Measurements from ENCODE around the gene CENPM.
A peak's percentile ranks its signal among the peaks of the same experiment; 100 is the strongest.

The CENPM gene

GRCh38 chr22:41978732-41979131 is 31.8 kb upstream of the CENPM start:
- no peak overlapping the region for H2AFZ ChIP-seq (ENCODE audit: low read depth, low read length)
- no peak overlapping the region for H3K9ac ChIP-seq (ENCODE audit: low read depth, low read length)
- TF ChIP-seq EZH2 (IDR thresholded peaks at IDR 0.05; ENCODE audit: borderline replicate concordance, low read depth, low read length, severe bottlenecking) = no peak
- TF ChIP-seq, protein P1, sequence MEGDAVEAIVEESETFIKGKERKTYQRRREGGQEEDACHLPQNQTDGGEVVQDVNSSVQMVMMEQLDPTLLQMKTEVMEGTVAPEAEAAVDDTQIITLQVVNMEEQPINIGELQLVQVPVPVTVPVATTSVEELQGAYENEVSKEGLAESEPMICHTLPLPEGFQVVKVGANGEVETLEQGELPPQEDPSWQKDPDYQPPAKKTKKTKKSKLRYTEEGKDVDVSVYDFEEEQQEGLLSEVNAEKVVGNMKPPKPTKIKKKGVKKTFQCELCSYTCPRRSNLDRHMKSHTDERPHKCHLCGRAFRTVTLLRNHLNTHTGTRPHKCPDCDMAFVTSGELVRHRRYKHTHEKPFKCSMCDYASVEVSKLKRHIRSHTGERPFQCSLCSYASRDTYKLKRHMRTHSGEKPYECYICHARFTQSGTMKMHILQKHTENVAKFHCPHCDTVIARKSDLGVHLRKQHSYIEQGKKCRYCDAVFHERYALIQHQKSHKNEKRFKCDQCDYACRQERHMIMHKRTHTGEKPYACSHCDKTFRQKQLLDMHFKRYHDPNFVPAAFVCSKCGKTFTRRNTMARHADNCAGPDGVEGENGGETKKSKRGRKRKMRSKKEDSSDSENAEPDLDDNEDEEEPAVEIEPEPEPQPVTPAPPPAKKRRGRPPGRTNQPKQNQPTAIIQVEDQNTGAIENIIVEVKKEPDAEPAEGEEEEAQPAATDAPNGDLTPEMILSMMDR (IDR thresholded peaks at IDR 0.05; ENCODE audit: borderline replicate concordance, extremely low read depth, low read length, poor library complexity, severe bottlenecking) = no peak
- H3K4me1 ChIP-seq (ENCODE audit: insufficient read depth, low read length) = peaks cover 13% of the 10 kb centered on the region
- H3K4me2 ChIP-seq (ENCODE audit: insufficient read depth, low read length) = no peak overlapping the region
- H3K9me3 ChIP-seq (ENCODE audit: insufficient read depth, low read length, severe bottlenecking) = no peaks in the 10 kb centered on the region
- no peak for ATAC-seq (ENCODE audit: insufficient read depth, low read depth)
- no peak for DNase-seq
- peaks cover 43% of the 10 kb centered on the region for H3K27me3 ChIP-seq (ENCODE audit: insufficient read depth, low read length, poor library complexity)
- peaks cover 16% of the 10 kb centered on the region for H4K20me1 ChIP-seq (ENCODE audit: insufficient read depth, low read length)
- no peak overlapping the region for H3K4me3 ChIP-seq (ENCODE audit: low read depth in 1 of 2, low read length in 2 of 2)
- H3K36me3 ChIP-seq (ENCODE audit: insufficient read depth, low read length) = no peaks in the 10 kb centered on the region
- no peak overlapping the region for H3K27ac ChIP-seq (ENCODE audit: low read length)
- H3K79me2 ChIP-seq (ENCODE audit: insufficient read depth, low read length) = no peaks in the 10 kb centered on the region

GRCh38 chr22:41976961-41977566 is 30.1 kb upstream of the CENPM start:
- H3K27ac ChIP-seq (ENCODE audit: low read length) = no peak overlapping the region
- no peaks in the 10 kb centered on the region for H3K79me2 ChIP-seq (ENCODE audit: insufficient read depth, low read length)
- H3K9me3 ChIP-seq (ENCODE audit: insufficient read depth, low read length, severe bottlenecking) = no peaks in the 10 kb centered on the region
- peak overlapping the region; percentile 31 for H3K9ac ChIP-seq (ENCODE audit: low read depth, low read length)
- DNase-seq (peak; percentile 24), ATAC-seq (ENCODE audit: insufficient read depth, low read depth) (peak; percentile 46; the same call in 2 of the 3 replicates)
- peaks cover 13% of the 10 kb centered on the region for H3K4me1 ChIP-seq (ENCODE audit: insufficient read depth, low read length)
- H2AFZ ChIP-seq (ENCODE audit: low read depth, low read length) = peak overlapping the region; percentile 5; the same call in 1 of the 2 replicates
- H3K4me3 ChIP-seq (ENCODE audit: low read depth in 1 of 2, low read length in 2 of 2) = peak overlapping the region in 1 of 2 experiments; percentile 47; a peak in 2 of 4 replicates
- H4K20me1 ChIP-seq (ENCODE audit: insufficient read depth, low read length) = peaks cover 16% of the 10 kb centered on the region
- H3K36me3 ChIP-seq (ENCODE audit: insufficient read depth, low read length) = no peaks in the 10 kb centered on the region
- H3K4me2 ChIP-seq (ENCODE audit: insufficient read depth, low read length) = peak overlapping the region; percentile 65
- TF ChIP-seq EZH2 (IDR thresholded peaks at IDR 0.05; ENCODE audit: borderline replicate concordance, low read depth, low read length, severe bottlenecking) = peak; percentile 77
- TF ChIP-seq, protein P1 (IDR thresholded peaks at IDR 0.05; ENCODE audit: borderline replicate concordance, extremely low read depth, low read length, poor library complexity, severe bottlenecking) = no peak
- peaks cover 39% of the 10 kb centered on the region for H3K27me3 ChIP-seq (ENCODE audit: insufficient read depth, low read length, poor library complexity)

DNA sequence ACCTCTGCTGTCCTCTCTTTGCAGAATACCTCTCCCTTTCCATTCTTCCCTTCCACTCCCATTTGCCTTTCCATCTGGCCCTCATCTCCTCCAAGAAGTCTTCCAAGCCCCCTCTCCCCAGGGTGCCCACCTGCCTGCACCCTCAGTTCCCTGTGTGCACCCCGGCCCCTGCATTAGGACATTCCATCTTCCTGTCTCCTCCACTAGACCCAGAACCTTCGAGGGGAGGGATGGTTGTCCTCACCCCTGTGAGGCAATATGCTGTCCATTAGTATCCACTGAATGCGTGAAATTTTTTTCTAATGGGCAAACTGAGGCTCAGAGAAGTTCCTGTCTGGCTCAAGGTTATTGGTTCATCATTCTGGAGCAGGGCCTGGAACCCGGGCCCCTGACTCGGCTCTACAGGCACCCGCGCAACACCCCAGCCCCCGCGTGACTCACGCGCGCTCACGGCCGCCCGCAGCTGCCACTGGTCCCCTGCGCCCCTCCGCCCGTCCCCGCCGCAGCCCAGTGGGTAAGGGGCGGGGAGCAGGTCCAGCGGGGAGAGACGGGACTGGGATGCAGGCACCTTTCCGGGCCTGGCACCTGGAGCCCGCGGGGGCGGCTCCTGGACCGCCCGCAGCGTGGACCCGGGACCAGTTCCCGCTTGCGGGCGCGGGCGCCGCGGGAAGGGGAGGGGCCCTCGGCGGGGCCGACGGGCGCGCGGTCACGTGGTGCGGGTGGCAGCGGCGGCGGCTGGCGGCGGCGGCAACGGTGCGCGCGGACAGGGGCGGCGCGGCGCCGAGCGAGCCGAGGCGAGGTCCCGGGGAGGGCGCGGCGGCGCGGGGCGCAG is 29.3 kb upstream of the CENPM start:
- H3K36me3 ChIP-seq (ENCODE audit: insufficient read depth, low read length) = no peaks in the 10 kb centered on the region
- H3K9me3 ChIP-seq (ENCODE audit: insufficient read depth, low read length, severe bottlenecking) = no peaks in the 10 kb centered on the region
- H4K20me1 ChIP-seq (ENCODE audit: insufficient read depth, low read length) = peaks cover 20% of the 10 kb centered on the region
- H2AFZ ChIP-seq (ENCODE audit: low read depth, low read length) = peak overlapping the region; percentile 57
- peak overlapping the region; percentile 65 for H3K4me2 ChIP-seq (ENCODE audit: insufficient read depth, low read length)
- TF ChIP-seq, protein P1 (IDR thresholded peaks at IDR 0.05; ENCODE audit: borderline replicate concordance, extremely low read depth, low read length, poor library complexity, severe bottlenecking) = no peak
- peak; percentile 90 for TF ChIP-seq EZH2 (IDR thresholded peaks at IDR 0.05; ENCODE audit: borderline replicate concordance, low read depth, low read length, severe bottlenecking)
- no peaks in the 10 kb centered on the region for H3K79me2 ChIP-seq (ENCODE audit: insufficient read depth, low read length)
- H3K9ac ChIP-seq (ENCODE audit: low read depth, low read length) = peak overlapping the region; percentile 38; the same call in 1 of the 2 replicates
- H3K27me3 ChIP-seq (ENCODE audit: insufficient read depth, low read length, poor library complexity) = peaks cover 39% of the 10 kb centered on the region
- no peak overlapping the region for H3K27ac ChIP-seq (ENCODE audit: low read length)
- ATAC-seq (ENCODE audit: insufficient read depth, low read depth) = peak; percentile 64
- DNase-seq = peak; percentile 49
- peaks cover 13% of the 10 kb centered on the region for H3K4me1 ChIP-seq (ENCODE audit: insufficient read depth, low read length)
- peak overlapping the region; percentile 14 to 55; a peak in 3 of 4 replicates for H3K4me3 ChIP-seq (ENCODE audit: low read depth in 1 of 2, low read length in 2 of 2)
